HG03139 (cell line): ENCODE data around the gene APPBP2.
"Not testable (repeated sequence)": the region's sequence is repeated elsewhere in the genome, so short reads cannot be mapped to it uniquely, and the experiment has no call there.

Experiments
- ATAC-seq: cut with Tn5 transposase; IDR thresholded peaks from one replicate; pipeline ENCODE4 v1.9.1; 2021; ENCODE audit not compliant: unreplicated experiment

The APPBP2 gene

GRCh38 chr17:60496041-60496440 is 30.0 kb downstream of the APPBP2 start:
- no peak for ATAC-seq

- ATAC-seq, result no peak
Measured at GRCh38 chr17:60495260-60495659, 30.8 kb downstream of the APPBP2 start.

GRCh38 chr17:60493847-60494321 is 32.2 kb downstream of the APPBP2 start:
- ATAC-seq, result no peak

- ATAC-seq, result no peak
Measured at GRCh38 chr17:60491771-60492170, 34.3 kb downstream of the APPBP2 start.

GRCh38 chr17:60490594-60490993 is 35.4 kb downstream of the APPBP2 start:
- ATAC-seq, result not testable (repeated sequence)

- no peak for ATAC-seq
Measured at GRCh38 chr17:60481604-60482003, 44.4 kb downstream of the APPBP2 start.

- no peak for ATAC-seq
Measured at GRCh38 chr17:60473788-60474187, 52.3 kb downstream of the APPBP2 start.

GRCh38 chr17:60472449-60472848 is 53.6 kb downstream of the APPBP2 start:
- no peak for ATAC-seq

- no peak for ATAC-seq
Measured at GRCh38 chr17:60471451-60471850, 54.6 kb downstream of the APPBP2 start.

GRCh38 chr17:60468371-60468770 is 57.7 kb downstream of the APPBP2 start:
- no peak for ATAC-seq

GRCh38 chr17:60464343-60464742 is 61.7 kb downstream of the APPBP2 start:
- no peak for ATAC-seq

- no peak for ATAC-seq
Measured at GRCh38 chr17:60463157-60463835, 62.7 kb downstream of the APPBP2 start.

GRCh38 chr17:60461584-60461983 is 64.5 kb downstream of the APPBP2 start:
- no peak for ATAC-seq

GRCh38 chr17:60457148-60457547 is 68.9 kb downstream of the APPBP2 start:
- no peak for ATAC-seq

- ATAC-seq, result no peak
Measured at GRCh38 chr17:60455378-60455777, 70.7 kb downstream of the APPBP2 start.

- ATAC-seq, result no peak
Measured at GRCh38 chr17:60451965-60452364, 74.1 kb downstream of the APPBP2 start.

- ATAC-seq, result no peak
Measured at GRCh38 chr17:60451071-60451470, 75.0 kb downstream of the APPBP2 start.

GRCh38 chr17:60447375-60447774 is 78.7 kb downstream of the APPBP2 start:
- no peak for ATAC-seq

- ATAC-seq, result no peak
Measured at GRCh38 chr17:60445144-60445543, 80.9 kb downstream of the APPBP2 start.

GRCh38 chr17:60443713-60444112 is 82.3 kb downstream of the APPBP2 start:
- no peak for ATAC-seq

GRCh38 chr17:60442271-60443173 is 83.5 kb downstream of the APPBP2 start:
- no peak for ATAC-seq

- ATAC-seq, result no peak
Measured at GRCh38 chr17:60439501-60439900, 86.5 kb downstream of the APPBP2 start.
